H1 (cell line): ENCODE data around the gene NGFR. TPM values are rescaled to one million over a fixed set of nuclear protein-coding genes. Genes with fewer than 3 reads are reported as not detected.
A peak's percentile ranks its signal among the peaks of the same experiment; 100 is the strongest.

Source experiments
- CTCF ChIA-PET: fragments of 300-600 bp; sonication (Branson Sonifier 250); formaldehyde crosslinking; loops from one replicate; lab custom pipeline; 2021; ENCODE audit not compliant: partially characterized antibody; lab: Charles Lee
- POLR2A ChIA-PET: fragments of 300-600 bp; sonication (Branson Sonifier 250); formaldehyde crosslinking; loops from one replicate; lab custom pipeline; 2021; ENCODE audit warnings: inconsistent platforms; ENCODE audit not compliant: partially characterized antibody; lab: Charles Lee
- DNase-seq, 2 experiments: peaks; one replicate each; pipeline versions ENCODE4 v3.0.0 to v3.0.0-alpha.2; 2010 to 2022; ENCODE audit warnings: low spot score in 2 of 2, low read depth in 1 of 2, mixed read lengths in 1 of 2
- FAIRE-seq: peaks from 2 replicates; lab custom pipeline; 2011; peaks lifted over from hg19 to GRCh38; lab: Jason Lieb, UNC
- H2AFZ ChIP-seq: 2 replicates; pipeline ENCODE4 v1.8.1; 2012; ENCODE audit warnings: low read length, inconsistent platforms
- H2AK5ac ChIP-seq: 2 replicates; pipeline ENCODE4 v1.6.1; 2013; ENCODE audit warnings: low read depth, low read length
- H2BK120ac ChIP-seq: replicated peaks from 2 replicates; pipeline ENCODE3; 2013; ENCODE audit warnings: low read depth, low read length, inconsistent platforms
- H2BK12ac ChIP-seq: 2 replicates; pipeline ENCODE4 v1.6.1; 2013; ENCODE audit warnings: low read depth, low read length
- H2BK15ac ChIP-seq: 2 replicates; pipeline ENCODE4 v1.6.1; 2013; ENCODE audit warnings: low read length
- H2BK20ac ChIP-seq: 2 replicates; pipeline ENCODE4 v1.6.1; 2013; ENCODE audit warnings: low read length
- H2BK5ac ChIP-seq: 2 replicates; pipeline ENCODE4 v1.6.1; 2013; ENCODE audit warnings: low read depth, low read length
- H3K14ac ChIP-seq: 2 replicates; pipeline ENCODE4 v1.6.1; 2013; ENCODE audit warnings: inconsistent platforms; ENCODE audit not compliant: insufficient read length
- H3K18ac ChIP-seq: 2 replicates; pipeline ENCODE4 v1.6.1; 2013; ENCODE audit warnings: low read length; ENCODE audit errors: extremely low read depth
- H3K23ac ChIP-seq: 2 replicates; pipeline ENCODE4 v1.6.1; 2013; ENCODE audit warnings: inconsistent platforms; ENCODE audit not compliant: insufficient read length
- H3K23me2 ChIP-seq: 2 replicates; pipeline ENCODE4 v1.6.1; 2013; ENCODE audit warnings: low read depth, low read length
- H3K27ac ChIP-seq: 2 replicates; pipeline ENCODE4 v1.6.1; 2011; ENCODE audit warnings: low read depth, low read length, inconsistent platforms
- H3K27me3 ChIP-seq, 4 experiments: replicated peaks in 1 of 4; 1 replicate in 1 of 4; 2 replicates in 3 of 4; pipeline versions ENCODE4 v1.6.1 to v1.8.1; 2011 to 2013; ENCODE audit warnings: low read length in 3 of 4, mild to moderate bottlenecking in 3 of 4, inconsistent platforms in 2 of 4, mixed read lengths in 2 of 4, moderate library complexity in 1 of 4; ENCODE audit not compliant: control insufficient read depth in 3 of 4, insufficient read depth in 3 of 4; ENCODE audit errors: extremely low read depth in 1 of 4
- H3K36me3 ChIP-seq, 4 experiments: 2 replicates each; pipeline versions ENCODE4 v1.6.1 to v1.8.1; 2011 to 2013; ENCODE audit warnings: mild to moderate bottlenecking in 4 of 4, low read length in 3 of 4, moderate library complexity in 2 of 4, control low read depth in 1 of 4, inconsistent platforms in 1 of 4; ENCODE audit not compliant: insufficient read depth in 4 of 4, control insufficient read depth in 2 of 4
- H3K4ac ChIP-seq: replicated peaks from 2 replicates; pipeline ENCODE3; 2013; ENCODE audit warnings: low read length, low read depth, mixed read lengths, inconsistent platforms; ENCODE audit not compliant: insufficient read length
- H3K4me1 ChIP-seq, 4 experiments: replicated peaks in 1 of 4; 1 replicate in 1 of 4; 2 replicates in 3 of 4; pipeline versions ENCODE4 v1.6.1 to v1.8.1; 2011 to 2013; ENCODE audit warnings: low read length in 3 of 4, inconsistent platforms in 2 of 4, mixed read lengths in 1 of 4; ENCODE audit not compliant: insufficient read depth in 4 of 4, control insufficient read depth in 3 of 4
- H3K4me2 ChIP-seq, 2 experiments: 2 replicates each; pipeline versions ENCODE4 v1.6.1 to v1.8.1; 2011 to 2013; ENCODE audit warnings: low read depth in 2 of 2, low read length in 2 of 2, control low read depth in 1 of 2, inconsistent platforms in 1 of 2, mild to moderate bottlenecking in 1 of 2; ENCODE audit not compliant: insufficient read depth in 1 of 2
- H3K4me3 ChIP-seq, 4 experiments: fragments of 200-600, 300-600 bp in 1 of 4; sonication (generic), shearing (Covaris generic), sonication (Bioruptor Twin) in 1 of 4; 2 replicates each; pipeline versions ENCODE4 v1.5.1 to v1.8.1; 2011 to 2016; ENCODE audit warnings: low read length in 4 of 4, low read depth in 3 of 4, control low read depth in 2 of 4, inconsistent platforms in 2 of 4, mild to moderate bottlenecking in 2 of 4, mixed read lengths in 1 of 4, moderate library complexity in 1 of 4; ENCODE audit not compliant: insufficient read depth in 2 of 4; ENCODE audit errors: extremely low read depth in 1 of 4
- H3K56ac ChIP-seq: replicated peaks from 2 replicates; pipeline ENCODE3; 2013; ENCODE audit warnings: low read depth, mild to moderate bottlenecking, mixed read lengths, low read length, inconsistent platforms; ENCODE audit not compliant: insufficient read length
- H3K79me1 ChIP-seq: 2 replicates; pipeline ENCODE4 v1.6.1; 2013; ENCODE audit warnings: low read depth, low read length, control low read depth
- H3K79me2 ChIP-seq, 2 experiments: 2 replicates each; pipeline versions ENCODE4 v1.6.1 to v1.8.1; 2012 to 2013; ENCODE audit warnings: low read length in 2 of 2, mild to moderate bottlenecking in 2 of 2, inconsistent platforms in 1 of 2; ENCODE audit not compliant: insufficient read depth in 2 of 2, control insufficient read depth in 1 of 2
- H3K9ac ChIP-seq, 4 experiments: replicated peaks in 1 of 4; 1 replicate in 1 of 4; 2 replicates in 3 of 4; pipeline versions ENCODE4 v1.6.1 to v1.8.1; 2011 to 2013; ENCODE audit warnings: low read depth in 3 of 4, low read length in 3 of 4, control low read depth in 2 of 4, mild to moderate bottlenecking in 2 of 4, moderate library complexity in 2 of 4, inconsistent platforms in 1 of 4; ENCODE audit errors: extremely low read depth in 1 of 4
- H3K9me3 ChIP-seq, 2 experiments: 2 replicates each; pipeline versions ENCODE4 v1.6.1 to v1.8.1; 2012 to 2013; ENCODE audit warnings: mild to moderate bottlenecking in 2 of 2, moderate library complexity in 2 of 2, control low read depth in 1 of 2, inconsistent platforms in 1 of 2, low read depth in 1 of 2, low read length in 1 of 2, mixed read lengths in 1 of 2; ENCODE audit not compliant: insufficient read depth in 2 of 2
- H4K20me1 ChIP-seq, 2 experiments: replicated peaks in 1 of 2; 2 replicates each; pipeline versions ENCODE3 to v1.8.1; 2011 to 2013; ENCODE audit warnings: inconsistent platforms in 2 of 2, low read length in 2 of 2, mild to moderate bottlenecking in 1 of 2; ENCODE audit not compliant: insufficient read depth in 2 of 2, control insufficient read depth in 1 of 2
- H4K5ac ChIP-seq: 2 replicates; pipeline ENCODE4 v1.6.1; 2013; ENCODE audit warnings: low read length, low read depth, mixed read lengths, inconsistent platforms; ENCODE audit not compliant: insufficient read length
- H4K8ac ChIP-seq: 2 replicates; pipeline ENCODE4 v1.8.0; 2013; ENCODE audit warnings: mild to moderate bottlenecking, moderate library complexity, low read length, inconsistent platforms; ENCODE audit not compliant: insufficient read depth; ENCODE audit errors: extremely low read depth
- H4K91ac ChIP-seq: replicated peaks from 2 replicates; pipeline ENCODE3; 2013; ENCODE audit warnings: low read length, mixed read lengths, inconsistent platforms; ENCODE audit not compliant: insufficient read length
- ASH2L ChIP-seq: fragments of 200-600, 300-600 bp; sonication (generic); IDR thresholded peaks from one replicate; pipeline ENCODE4 v1.7.1; 2017; ENCODE audit warnings: low read length
- CTBP2 ChIP-seq: IDR thresholded peaks from 2 replicates; pipeline ENCODE4 v1.7.0; 2011; ENCODE audit warnings: borderline replicate concordance, mild to moderate bottlenecking, moderate library complexity, mixed read lengths, low read length; ENCODE audit not compliant: insufficient read depth, insufficient read length
- E2F6 ChIP-seq: IDR thresholded peaks from 2 replicates; pipeline ENCODE4 v1.6.1; 2012; ENCODE audit warnings: inconsistent platforms
- MAX ChIP-seq: IDR thresholded peaks from 2 replicates; pipeline ENCODE4 v1.6.1; 2012; ENCODE audit warnings: inconsistent platforms
- POLR2A ChIP-seq, 2 experiments: IDR thresholded peaks; 1 replicate in 1 of 2; 2 replicates in 1 of 2; pipeline ENCODE4 v1.6.1; 2011; ENCODE audit warnings: low read depth in 2 of 2, low read length in 2 of 2, mild to moderate bottlenecking in 2 of 2; ENCODE audit errors: control extremely low read depth in 1 of 2
- SP1 ChIP-seq: IDR thresholded peaks from 2 replicates; pipeline ENCODE4 v1.6.1; 2011; ENCODE audit warnings: low read depth, low read length
- SP4 ChIP-seq: IDR thresholded peaks from 2 replicates; pipeline ENCODE4 v1.6.1; 2012; ENCODE audit warnings: low read length, inconsistent platforms
- YY1 ChIP-seq: IDR thresholded peaks from 2 replicates; pipeline ENCODE4 v1.6.1; 2011; ENCODE audit warnings: low read depth, mild to moderate bottlenecking, low read length
- WGBS, 2 experiments: shearing (Covaris generic) in 1 of 2; methylation state at CpG; one replicate each; pipeline versions ENCODE4 v1.1.6 to v1.1.7; 2013 to 2015; ENCODE audit warnings: low lambda C conversion rate in 2 of 2, mixed read lengths in 2 of 2, inconsistent platforms in 1 of 2, low coverage in 1 of 2, missing lambda C conversion rate in 1 of 2; ENCODE audit not compliant: insufficient replicate concordance in 2 of 2, insufficient coverage in 1 of 2, insufficient read length in 1 of 2; ENCODE audit errors: extremely low coverage in 1 of 2, missing lambda C conversion rate in 1 of 2; 5-methylcytosine and 5-hydroxymethylcytosine counted together
- polyA plus RNA-seq, 7 experiments: library from polyadenylated mRNA; depleted of rRNA in 3 of 7; stranded (reverse) in 5 of 7; unstranded in 2 of 7; fragments of >200 nt in 5 of 7; fragments of 200-250 nt in 2 of 7; gene quantifications; 1 replicate in 5 of 7; 2 replicates in 1 of 7; 4 replicates in 1 of 7; pipeline versions ENCODE4 v1.2.1 to v1.2.3, GENCODE V29; 2011 to 2013; ENCODE audit warnings: missing spikeins in 2 of 7, mixed read lengths in 2 of 7
- total RNA-seq: library from RNA; stranded (reverse); fragmentation: NEBNext Ultra II Directional; extraction: Animal tissue kit (Norgen Biotek cat#: 25700); gene quantifications from 2 replicates; pipeline ENCODE4 v1.2.1, GENCODE V29; 2021
- TF ChIP-seq, protein P1 (sequence below): IDR thresholded peaks from 2 replicates; pipeline ENCODE4 v1.6.1; 2012; ENCODE audit warnings: low read length, inconsistent platforms

NGFR gene
- total and polyA plus RNA-seq, 2 of the 8 experiments (the other 6 are each of a cell fraction or from before 2014, with no cell fraction given) = 8.1 to 10.3 TPM

- peak overlapping the region; percentile 48 to 64 for H3K4me2 ChIP-seq
- peak; percentile 75 to 82 for DNase-seq
- H4K5ac ChIP-seq = peak overlapping the region; percentile 63
- ChIA-PET CTCF (interaction anchor here (0.6 to 6.0 kb wide), 17 partner anchors 11 to 83 kb away, joined by 3 to 34 read pairs (median 5); no protein-coding TSS in a partner anchor), POLR2A (interaction anchor here (1.3 to 4.7 kb wide), 7 partner anchors 11 to 78 kb away, joined by 3 to 24 read pairs (median 7); partner anchors contain the start of gene NGFR)
- peak overlapping the region; percentile 43; the same call in 1 of the 2 replicates for H3K27ac ChIP-seq
- no peak overlapping the region for H3K23ac ChIP-seq
- WGBS, 2 experiments = 13% methylated on average over 13 of the region's 13 CpGs; no CpG with 5 or more reads in 1 of the 2 experiments
- peak overlapping the region; percentile 66 for H3K56ac ChIP-seq
- H2BK12ac ChIP-seq = peak overlapping the region; percentile 90; the same call in 1 of the 2 replicates
- no peak overlapping the region for H3K9ac ChIP-seq
- H2BK5ac ChIP-seq = peak overlapping the region; percentile 94; the same call in 1 of the 2 replicates
- H3K79me1 ChIP-seq = 0 out of 2 replicates have a peak, but pooled peaks cover 3% of the 10 kb centered on the region
- no peaks in the 10 kb centered on the region for H3K79me2 ChIP-seq
- no peak overlapping the region for H3K14ac ChIP-seq
- peak overlapping the region; percentile 97; the same call in 1 of the 2 replicates for H2BK15ac ChIP-seq
- H2AK5ac ChIP-seq = no peak overlapping the region
- peak overlapping the region; percentile 38 for H3K4ac ChIP-seq
- FAIRE-seq = peak; percentile 93
- H3K27me3 ChIP-seq = no peaks in the 10 kb centered on the region; a peak in 2 of 7 replicates
- H3K4me1 ChIP-seq = peaks cover 7 to 30% (median 22%) of the 10 kb centered on the region in 4 experiments
- no peaks in the 10 kb centered on the region for H3K9me3 ChIP-seq
- peak overlapping the region; percentile 89; the same call in 1 of the 2 replicates for H4K8ac ChIP-seq
- no peaks in the 10 kb centered on the region for H4K20me1 ChIP-seq
- H3K36me3 ChIP-seq = no peaks in the 10 kb centered on the region
- H3K23me2 ChIP-seq = peaks cover 2% of the 10 kb centered on the region; the same call in 1 of the 2 replicates
- peak overlapping the region; percentile 1 to 46 (median 22); a peak in 5 of 8 replicates for H3K4me3 ChIP-seq
- H2BK20ac ChIP-seq = peak overlapping the region; percentile 98; the same call in 1 of the 2 replicates
- H4K91ac ChIP-seq = peak overlapping the region; percentile 91
- peak overlapping the region; percentile 74; the same call in 1 of the 2 replicates for H2AFZ ChIP-seq
- peak overlapping the region; percentile 83 for H2BK120ac ChIP-seq
- H3K18ac ChIP-seq = peak overlapping the region; percentile 93
- TF ChIP-seq CTBP2 = no peak
- peak; percentile 22; the same call in 1 of the 2 replicates for TF ChIP-seq SP4
- 0 out of 2 replicates have a peak, but pooled peaks have one; percentile 19 for TF ChIP-seq SP1
- peak in 1 of 2 experiments; percentile 80; a peak in 2 of 3 replicates for TF ChIP-seq POLR2A (IDR thresholded peaks at IDR 0.05; ENCODE audit: control extremely low read depth in 1 of 2, low read depth in 2 of 2, low read length in 2 of 2)
- peak; percentile 62 for TF ChIP-seq ASH2L
- TF ChIP-seq MAX = peak; percentile 48; the same call in 1 of the 2 replicates
- TF ChIP-seq E2F6 = peak; percentile 75
- no peak for TF ChIP-seq YY1
- TF ChIP-seq, protein P1, sequence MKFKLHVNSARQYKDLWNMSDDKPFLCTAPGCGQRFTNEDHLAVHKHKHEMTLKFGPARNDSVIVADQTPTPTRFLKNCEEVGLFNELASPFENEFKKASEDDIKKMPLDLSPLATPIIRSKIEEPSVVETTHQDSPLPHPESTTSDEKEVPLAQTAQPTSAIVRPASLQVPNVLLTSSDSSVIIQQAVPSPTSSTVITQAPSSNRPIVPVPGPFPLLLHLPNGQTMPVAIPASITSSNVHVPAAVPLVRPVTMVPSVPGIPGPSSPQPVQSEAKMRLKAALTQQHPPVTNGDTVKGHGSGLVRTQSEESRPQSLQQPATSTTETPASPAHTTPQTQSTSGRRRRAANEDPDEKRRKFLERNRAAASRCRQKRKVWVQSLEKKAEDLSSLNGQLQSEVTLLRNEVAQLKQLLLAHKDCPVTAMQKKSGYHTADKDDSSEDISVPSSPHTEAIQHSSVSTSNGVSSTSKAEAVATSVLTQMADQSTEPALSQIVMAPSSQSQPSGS = no peak
Measured at GRCh38 chr17:49486012-49486641, 9.0 kb upstream of the NGFR start.
